H9 (cell line): Measurements from ENCODE around the gene B3GNT3. TPM values are rescaled to one million over a fixed set of nuclear protein-coding genes. Genes with fewer than 3 reads are reported as not detected.

Experiments used
- DNase-seq: peaks from one replicate; pipeline ENCODE4 v3.0.0-alpha.2; 2017
- H2AFZ ChIP-seq: one replicate; pipeline ENCODE4 v1.6.1; 2013; ENCODE audit warnings: mild to moderate bottlenecking, low read length, control low read depth, moderate library complexity
- H2AK5ac ChIP-seq: 2 replicates; pipeline ENCODE4 v1.6.1; 2013; ENCODE audit warnings: low read length, control low read depth, mixed read lengths; ENCODE audit not compliant: insufficient read length
- H2BK120ac ChIP-seq: one replicate; pipeline ENCODE4 v1.6.1; 2013; ENCODE audit warnings: low read depth, mild to moderate bottlenecking, low read length, control low read depth, inconsistent platforms; ENCODE audit not compliant: poor library complexity, severe bottlenecking
- H2BK12ac ChIP-seq: 2 replicates; pipeline ENCODE4 v1.6.1; 2013; ENCODE audit warnings: low read length, control low read depth, mixed read lengths, low read depth; ENCODE audit not compliant: insufficient read length
- H2BK15ac ChIP-seq: 2 replicates; pipeline ENCODE4 v1.6.1; 2013; ENCODE audit warnings: low read depth, low read length, control low read depth
- H2BK20ac ChIP-seq: one replicate; pipeline ENCODE4 v1.6.1; 2013; ENCODE audit warnings: low read depth, mild to moderate bottlenecking, low read length, control low read depth, inconsistent platforms; ENCODE audit not compliant: poor library complexity, severe bottlenecking
- H2BK5ac ChIP-seq: 2 replicates; pipeline ENCODE4 v1.6.1; 2013; ENCODE audit warnings: low read length, control low read depth, mixed read lengths; ENCODE audit not compliant: insufficient read length
- H3K14ac ChIP-seq: 2 replicates; pipeline ENCODE4 v1.6.1; 2013; ENCODE audit warnings: low read length, control low read depth; ENCODE audit not compliant: insufficient read depth
- H3K18ac ChIP-seq: 2 replicates; pipeline ENCODE4 v1.6.1; 2013; ENCODE audit warnings: low read depth, mild to moderate bottlenecking, mixed read lengths, low read length, control low read depth; ENCODE audit not compliant: insufficient read length
- H3K23ac ChIP-seq: 2 replicates; pipeline ENCODE4 v1.6.1; 2013; ENCODE audit warnings: low read length, control low read depth, mixed read lengths, low read depth; ENCODE audit not compliant: insufficient read length
- H3K23me2 ChIP-seq: 2 replicates; pipeline ENCODE4 v1.6.1; 2013; ENCODE audit warnings: low read depth, mild to moderate bottlenecking, mixed read lengths, low read length, control low read depth; ENCODE audit not compliant: insufficient read length, poor library complexity, severe bottlenecking
- H3K27ac ChIP-seq: 2 replicates; pipeline ENCODE4 v1.5.1; 2013; ENCODE audit warnings: low read length, control low read depth, mixed read lengths, low read depth; ENCODE audit not compliant: insufficient read length
- H3K27me3 ChIP-seq: 2 replicates; pipeline ENCODE4 v1.6.1; 2013; ENCODE audit warnings: low read length, control low read depth, inconsistent platforms; ENCODE audit not compliant: insufficient read depth
- H3K4ac ChIP-seq: 2 replicates; pipeline ENCODE4 v1.6.1; 2013; ENCODE audit warnings: low read depth, mild to moderate bottlenecking, control low read depth, inconsistent platforms, low read length, moderate library complexity
- H3K4me1 ChIP-seq: 2 replicates; pipeline ENCODE4 v1.6.1; 2013; ENCODE audit warnings: low read length, control low read depth, inconsistent platforms; ENCODE audit not compliant: insufficient read depth
- H3K4me2 ChIP-seq: 2 replicates; pipeline ENCODE4 v1.6.1; 2013; ENCODE audit warnings: low read length, control low read depth, mixed read lengths; ENCODE audit not compliant: insufficient read length, insufficient read depth
- H3K56ac ChIP-seq: 2 replicates; pipeline ENCODE4 v1.6.1; 2013; ENCODE audit warnings: low read depth, mild to moderate bottlenecking, mixed read lengths, low read length, control low read depth; ENCODE audit not compliant: insufficient read length
- H3K79me1 ChIP-seq: 2 replicates; pipeline ENCODE4 v1.6.1; 2013; ENCODE audit warnings: low read depth, mild to moderate bottlenecking, moderate library complexity, low read length, control low read depth, inconsistent platforms; ENCODE audit not compliant: insufficient read depth, poor library complexity, severe bottlenecking
- H3K79me2 ChIP-seq: 2 replicates; pipeline ENCODE4 v1.6.1; 2013; ENCODE audit warnings: low read length, control low read depth, inconsistent platforms; ENCODE audit not compliant: insufficient read depth
- H3K9ac ChIP-seq: 2 replicates; pipeline ENCODE4 v1.6.1; 2013; ENCODE audit warnings: low read length, control low read depth, mixed read lengths; ENCODE audit not compliant: insufficient read length; ENCODE audit errors: extremely low read depth
- H3K9me3 ChIP-seq: one replicate; pipeline ENCODE4 v1.6.1; 2013; ENCODE audit warnings: low read depth, low read length, inconsistent platforms; ENCODE audit not compliant: control insufficient read depth
- H3T11ph ChIP-seq: one replicate; pipeline ENCODE4 v1.6.1; 2013; ENCODE audit warnings: mild to moderate bottlenecking, low read length, control low read depth, inconsistent platforms
- H4K20me1 ChIP-seq: one replicate; pipeline ENCODE4 v1.6.1; 2013; ENCODE audit not compliant: control insufficient read depth, insufficient read length, insufficient read depth
- H4K5ac ChIP-seq: 2 replicates; pipeline ENCODE4 v1.6.1; 2013; ENCODE audit warnings: low read depth, mild to moderate bottlenecking, mixed read lengths, low read length, control low read depth; ENCODE audit not compliant: insufficient read length
- H4K8ac ChIP-seq: replicated peaks from 2 replicates; pipeline ENCODE4 v1.6.1; 2013; ENCODE audit warnings: low read length, control low read depth, mixed read lengths, low read depth; ENCODE audit not compliant: insufficient read length
- H4K91ac ChIP-seq: 2 replicates; pipeline ENCODE4 v1.6.1; 2013; ENCODE audit warnings: low read depth, mild to moderate bottlenecking, moderate library complexity, mixed read lengths, low read length, control low read depth; ENCODE audit not compliant: insufficient read length
- H3K27ac Mint-ChIP-seq, 3 experiments: 2 replicates in 2 of 3; 3 replicates in 1 of 3; pipeline ENCODE4 v1.8.0; 2020 to 2021; ENCODE audit warnings: mixed read lengths in 3 of 3, mild to moderate bottlenecking in 1 of 3, moderate library complexity in 1 of 3
- H3K27me3 Mint-ChIP-seq: 2 replicates; pipeline ENCODE4 v1.8.0; 2021; ENCODE audit warnings: low read depth, mild to moderate bottlenecking, moderate library complexity, mixed read lengths
- H3K36me3 Mint-ChIP-seq, 3 experiments: 2 replicates in 2 of 3; 3 replicates in 1 of 3; pipeline ENCODE4 v1.8.0; 2020 to 2021; ENCODE audit warnings: low read depth in 3 of 3, mixed read lengths in 3 of 3; ENCODE audit not compliant: insufficient read depth in 1 of 3
- H3K4me1 Mint-ChIP-seq, 2 experiments: 2 replicates each; pipeline ENCODE4 v1.8.0; 2020; ENCODE audit warnings: mixed read lengths in 2 of 2
- H3K4me3 Mint-ChIP-seq, 2 experiments: 2 replicates in 1 of 2; 3 replicates in 1 of 2; pipeline ENCODE4 v1.8.0; 2020 to 2021; ENCODE audit warnings: mild to moderate bottlenecking in 2 of 2, mixed read lengths in 2 of 2, moderate library complexity in 1 of 2
- H3K9me3 Mint-ChIP-seq, 2 experiments: 2 replicates in 1 of 2; 3 replicates in 1 of 2; pipeline ENCODE4 v1.8.0; 2020; ENCODE audit warnings: mild to moderate bottlenecking in 2 of 2, mixed read lengths in 2 of 2, moderate library complexity in 1 of 2
- CTCF ChIP-seq: fragments of 200-600 bp; sonication (generic); conservative IDR thresholded peaks from 3 replicates; pipeline ENCODE4 v1.8.0; 2021; ENCODE audit warnings: antibody characterized with exemption, mild to moderate bottlenecking
- WGBS: extraction: QIAGEN DNeasy Blood & Tissue Kit; methylation state at CpG from one replicate; pipeline ENCODE4 v1.1.7; 2013; ENCODE audit warnings: missing lambda C conversion rate, low lambda C conversion rate, mixed read lengths; ENCODE audit not compliant: insufficient read length; ENCODE audit errors: extremely low coverage; 5-methylcytosine and 5-hydroxymethylcytosine counted together
- total RNA-seq: library from RNA; stranded (reverse); gene quantifications from 2 replicates; pipeline ENCODE4 v1.2.1, GENCODE V29; 2021

The B3GNT3 gene
- total RNA-seq, 1 experiment from 2014 or later, result 0.96 TPM

- Histone ChIP-seq H3K79me1 (no peaks in the 10 kb centered on the region), H4K8ac (no peak overlapping the region), H2BK15ac (no peak overlapping the region), H4K91ac (no peak overlapping the region), H3T11ph (no peak overlapping the region), H3K23ac (no peak overlapping the region), H2AFZ (no peak overlapping the region), H3K9me3 (no peaks in the 10 kb centered on the region), H3K4me2 (no peak overlapping the region), H2BK5ac (no peak overlapping the region), H3K14ac (no peak overlapping the region), H3K4me1 (no peaks in the 10 kb centered on the region), H2BK20ac (no peak overlapping the region), H4K20me1 (no peaks in the 10 kb centered on the region), H2BK120ac (no peak overlapping the region), H3K23me2 (no peaks in the 10 kb centered on the region), H3K9ac (no peak overlapping the region), H3K4ac (no peak overlapping the region), H4K5ac (no peak overlapping the region), H3K56ac (no peak overlapping the region), H2BK12ac (no peak overlapping the region), H3K79me2 (no peaks in the 10 kb centered on the region; the same call in 1 of the 2 replicates), H3K27me3 (no peaks in the 10 kb centered on the region), H3K18ac (no peak overlapping the region), H3K27ac (no peak overlapping the region), H2AK5ac (no peak overlapping the region)
- no peaks in the 10 kb centered on the region; the same call in 1 of the 2 replicates for H3K27me3 Mint-ChIP-seq
- DNase-seq, result no peak
- no peaks in the 10 kb centered on the region for H3K9me3 Mint-ChIP-seq
- H3K4me3 Mint-ChIP-seq, result peak overlapping the region in 1 of 2 experiments; percentile 35; a peak in 2 of 5 replicates
- peaks cover 8 to 31% of the 10 kb centered on the region in 2 experiments for H3K4me1 Mint-ChIP-seq
- WGBS, result no CpG with 5 or more reads among the region's 5 CpGs
- no peak for TF ChIP-seq CTCF
- peaks cover 0 to 5% (median 4%) of the 10 kb centered on the region in 3 experiments; a peak in 5 of 7 replicates for H3K36me3 Mint-ChIP-seq
- H3K27ac Mint-ChIP-seq, result no peak overlapping the region; a peak in 1 of 7 replicates
These were observed 40.1 kb upstream of the B3GNT3 start for GRCh38 chr19:17754634-17755442.
